Heart left ventricle (tissue), 16 donors: ENCODE measurements around the gene CRYGN. TPM values are rescaled to one million over a fixed set of nuclear protein-coding genes. Genes with fewer than 3 reads are reported as not detected.
A peak's percentile ranks its signal among the peaks of the same experiment; 100 is the strongest.

Experiments
- ATAC-seq, 4 donors: fragments of 200-7000 bp; cut with Tn5 transposase; one replicate each; pipeline ENCODE4 v1.9.1; 2020 to 2022; ENCODE audit warnings: moderate library complexity in 4 of 4, mild to moderate bottlenecking in 3 of 4, moderate number of reproducible peaks in 1 of 4
- DNase-seq, 5 donors: peaks; one replicate each; pipeline ENCODE4 v3.0.0-alpha.2; 2020
- H3K27ac ChIP-seq, 12 donors: fragments of 200-600 bp; sonication (generic) in 4 of 12; one replicate each; pipeline versions ENCODE4 v1.5.0 to v1.8.0; 2016 to 2022; ENCODE audit warnings: mild to moderate bottlenecking in 2 of 12
- H3K27me3 ChIP-seq, 9 donors: fragments of 200-600 bp; sonication (generic) in 2 of 9; one replicate each; pipeline versions ENCODE4 v1.5.1 to v1.8.0; 2016 to 2022; ENCODE audit warnings: mild to moderate bottlenecking in 3 of 9
- H3K36me3 ChIP-seq, 9 donors: fragments of 200-600 bp; sonication (generic) in 2 of 9; one replicate each; pipeline versions ENCODE4 v1.5.0 to v1.8.0; 2018 to 2022; ENCODE audit warnings: mild to moderate bottlenecking in 2 of 9
- H3K4me1 ChIP-seq, 12 donors: fragments of 200-600 bp; sonication (generic) in 4 of 12; one replicate each; pipeline versions ENCODE4 v1.5.0 to v1.8.0; 2016 to 2022; ENCODE audit warnings: mild to moderate bottlenecking in 3 of 12
- H3K4me3 ChIP-seq, 12 donors: fragments of 200-600 bp; sonication (generic) in 4 of 12; one replicate each; pipeline versions ENCODE4 v1.5.0 to v1.8.0; 2017 to 2022; ENCODE audit warnings: mild to moderate bottlenecking in 9 of 12, moderate library complexity in 4 of 12
- H3K9me3 ChIP-seq, 12 donors: fragments of 200-600 bp; sonication (generic) in 4 of 12; one replicate each; pipeline versions ENCODE4 v1.5.0 to v1.8.0; 2016 to 2022; ENCODE audit warnings: mild to moderate bottlenecking in 1 of 12
- POLR2A ChIP-seq, 2 donors: fragments of 450-650 bp; IDR thresholded peaks; one replicate each; pipeline ENCODE4 v1.6.1; 2017; ENCODE audit warnings: antibody characterized with exemption in 2 of 2, mild to moderate bottlenecking in 2 of 2, moderate library complexity in 2 of 2
- WGBS, 4 donors: extraction: QIAGEN DNeasy Blood & Tissue Kit in 2 of 4; methylation state at CpG; one replicate each; pipeline versions ENCODE4 v1.1.5 to v1.1.7; 2013 to 2018; 5-methylcytosine and 5-hydroxymethylcytosine counted together
- intact Hi-C, 10 donors: fragments of 100-400 bp; cut with DNase I; formaldehyde crosslinking; loops; one replicate each; pipeline versions ENCODE4 v1.11.1 to v1.14.2; 2022
- polyA plus RNA-seq, 2 donors: library from polyadenylated mRNA; stranded (reverse); fragments of 200-250 nt; gene quantifications; one replicate each; pipeline ENCODE4 v1.2.3, GENCODE V29; 2013
- total RNA-seq, 9 donors: library from RNA; depleted of rRNA in 2 of 9; stranded (reverse); fragments of >200 nt in 2 of 9; fragmentation: NEBNext Ultra II Directional in 3 of 9; extraction: Animal tissue kit (Norgen Biotek cat#: 25700) in 3 of 9; gene quantifications; one replicate each; pipeline versions ENCODE4 v1.1.0 to v1.2.4, GENCODE V29; 2016 to 2023
- TF ChIP-seq, protein P1 (sequence below), 12 donors: fragments of 200-600 bp; sonication (generic) in 4 of 12; IDR thresholded peaks; one replicate each; pipeline versions ENCODE4 v1.5.0 to v1.8.0; 2018 to 2022; ENCODE audit warnings: antibody characterized with exemption in 12 of 12, mild to moderate bottlenecking in 5 of 12
- donor health status: ischemic (EF 13 %, LVEDD 7.1; RV severe dilation, severe dysfunction).
- donor health status: healthy with polysubstance abuse.
- donor health status: DM: no; HTN: yes; CAD: no.
- donor health status: DM: no; HTN: no; CAD: no.
- donor health status: ischemic (EF 25% LVEDD 6.9; RV normal size, moderate dysfunction).
- donor health status: ischemic (EF 25% LVEDD 5.7; RV mildly dilated, moderate dysfunction).
- donor health status: healthy.
- donor health status: DM: yes; HTN: yes; CAD: no.
- donor health status: ischemic (EF 35%, LVEDD 5.7; RV mildly dilated, moderate dysfunction).
- donor health status: nonischemic (EF 11% LVEDD 7.7; RV severe dilation, severe dysfunction).
- donor health status: DM: yes; HTN: yes; CAD: no.
- donor health status: PGD.
- donor health status: ischemic (EF 29% LVEDD 5.4; RV normal size, mild dysfunction).
- donor health status: nonischemic (EF 23%, LVEDD 6.1; RV moderate dilation, normal function).

CRYGN gene
- total and polyA plus RNA-seq, 11 donors, result 0.50 to 0.52 TPM; not detected in 9

DNA sequence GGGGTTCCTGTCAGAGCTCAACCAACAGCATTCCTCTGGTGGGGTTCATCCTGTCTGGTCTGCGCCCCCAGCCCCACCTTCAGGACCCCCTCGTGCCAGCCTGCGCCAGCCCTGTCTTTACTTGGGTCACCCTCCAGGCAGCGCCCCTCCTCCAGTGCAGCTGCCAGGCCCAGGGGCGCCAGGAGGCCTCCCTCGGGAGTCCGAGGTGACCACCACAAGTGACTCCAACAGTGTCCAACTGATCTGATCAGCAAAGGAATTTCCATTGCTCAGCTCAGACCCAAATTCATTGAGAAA lies 40.7 kb downstream of the CRYGN start:
- Histone ChIP-seq H3K4me1 (peaks cover 0 to 11% (median 0%) of the 10 kb centered on the region in 12 donors), H3K36me3 (no peaks in the 10 kb centered on the region), H3K27ac (no peak overlapping the region), H3K4me3 (no peak overlapping the region), H3K27me3 (peaks cover 0 to 13% (median 0%) of the 10 kb centered on the region in 9 donors), H3K9me3 (no peaks in the 10 kb centered on the region)
- 88 to 95% (median 91%) methylated on average over 7 of the region's 7 CpGs for WGBS, 4 donors
- no peak for ATAC-seq
- TF ChIP-seq, protein P1, sequence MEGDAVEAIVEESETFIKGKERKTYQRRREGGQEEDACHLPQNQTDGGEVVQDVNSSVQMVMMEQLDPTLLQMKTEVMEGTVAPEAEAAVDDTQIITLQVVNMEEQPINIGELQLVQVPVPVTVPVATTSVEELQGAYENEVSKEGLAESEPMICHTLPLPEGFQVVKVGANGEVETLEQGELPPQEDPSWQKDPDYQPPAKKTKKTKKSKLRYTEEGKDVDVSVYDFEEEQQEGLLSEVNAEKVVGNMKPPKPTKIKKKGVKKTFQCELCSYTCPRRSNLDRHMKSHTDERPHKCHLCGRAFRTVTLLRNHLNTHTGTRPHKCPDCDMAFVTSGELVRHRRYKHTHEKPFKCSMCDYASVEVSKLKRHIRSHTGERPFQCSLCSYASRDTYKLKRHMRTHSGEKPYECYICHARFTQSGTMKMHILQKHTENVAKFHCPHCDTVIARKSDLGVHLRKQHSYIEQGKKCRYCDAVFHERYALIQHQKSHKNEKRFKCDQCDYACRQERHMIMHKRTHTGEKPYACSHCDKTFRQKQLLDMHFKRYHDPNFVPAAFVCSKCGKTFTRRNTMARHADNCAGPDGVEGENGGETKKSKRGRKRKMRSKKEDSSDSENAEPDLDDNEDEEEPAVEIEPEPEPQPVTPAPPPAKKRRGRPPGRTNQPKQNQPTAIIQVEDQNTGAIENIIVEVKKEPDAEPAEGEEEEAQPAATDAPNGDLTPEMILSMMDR (IDR thresholded peaks at IDR 0.05), result no peak
- no peak for TF ChIP-seq POLR2A (IDR thresholded peaks at IDR 0.05)
- no peak for DNase-seq
- intact Hi-C loops, result no loop called here

DNA sequence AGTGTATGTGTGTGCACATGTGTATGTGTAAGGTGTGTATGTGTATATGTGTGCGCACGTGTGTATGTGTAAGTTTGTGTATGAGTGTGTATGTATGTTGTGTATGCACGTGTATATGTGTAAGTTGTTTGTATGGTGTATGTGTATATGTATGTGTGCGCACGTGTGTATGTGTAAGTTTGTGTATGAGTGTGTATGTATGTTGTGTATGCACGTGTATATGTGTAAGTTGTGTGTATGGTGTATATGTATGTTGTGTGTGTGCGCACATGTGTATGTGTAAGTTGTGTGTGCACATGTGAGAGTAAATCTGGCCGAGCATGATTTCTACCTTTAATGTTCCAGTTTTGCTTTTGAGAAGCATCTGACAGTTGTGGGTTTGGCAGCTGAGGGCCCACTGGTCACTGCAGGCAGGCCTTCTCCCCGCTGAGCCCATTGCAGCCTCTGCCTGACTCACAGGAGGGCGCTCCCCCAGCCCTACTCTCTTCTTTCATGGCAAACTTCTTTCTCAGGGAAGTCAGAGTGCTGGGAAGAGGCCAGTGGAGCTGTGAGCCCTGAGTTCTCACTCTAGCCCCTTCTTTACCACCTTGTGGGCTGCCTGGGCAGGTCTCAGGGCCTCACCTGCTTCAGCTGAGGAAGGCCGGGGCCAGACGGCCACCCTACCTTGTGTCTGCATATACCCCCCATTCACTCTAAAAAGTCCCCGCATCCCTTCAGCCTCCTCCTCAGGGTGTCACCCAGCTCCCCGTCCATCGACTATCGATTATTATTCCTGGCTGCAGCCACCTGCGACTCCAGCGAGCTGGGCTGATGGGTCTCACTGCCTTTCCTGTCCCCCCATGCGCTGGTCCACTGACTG lies 41.3 kb downstream of the CRYGN start:
- H3K9me3 ChIP-seq, result no peaks in the 10 kb centered on the region
- DNase-seq (no peak), ATAC-seq (no peak)
- TF ChIP-seq, protein P1 (IDR thresholded peaks at IDR 0.05), result no peak
- no peak for TF ChIP-seq POLR2A (IDR thresholded peaks at IDR 0.05)
- peaks cover 0 to 17% (median 0%) of the 10 kb centered on the region in 9 donors for H3K27me3 ChIP-seq
- 91 to 94% (median 92%) methylated on average over 19 of the region's 19 CpGs for WGBS, 4 donors
- no peak overlapping the region for H3K4me3 ChIP-seq
- H3K4me1 ChIP-seq, result peaks cover 0 to 5% (median 0%) of the 10 kb centered on the region in 12 donors
- no peak overlapping the region for H3K27ac ChIP-seq
- intact Hi-C loops, result no loop called here
- H3K36me3 ChIP-seq, result no peaks in the 10 kb centered on the region

DNA sequence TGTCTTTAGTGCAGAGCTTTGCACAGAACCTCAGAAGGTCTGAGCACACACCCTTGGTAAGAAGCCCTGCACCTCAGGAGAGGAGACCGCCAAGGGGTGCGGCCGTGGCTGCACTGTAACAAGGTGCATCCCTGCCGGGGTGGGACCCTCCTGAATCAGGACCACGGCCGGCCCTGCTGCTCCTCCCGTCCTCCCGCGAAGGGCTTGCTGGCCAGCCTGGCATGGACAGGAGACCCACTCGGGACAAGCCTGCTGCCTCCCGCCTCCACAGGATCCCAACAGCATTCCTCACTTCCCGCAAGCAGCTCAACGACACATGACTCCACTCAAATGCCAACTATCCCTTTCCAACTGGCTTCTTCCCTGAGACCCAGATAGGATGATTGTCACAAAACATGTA lies 42.9 kb downstream of the CRYGN start:
- Histone ChIP-seq H3K27me3 (peaks cover 0 to 29% (median 0%) of the 10 kb centered on the region in 9 donors), H3K4me3 (no peak overlapping the region), H3K36me3 (no peaks in the 10 kb centered on the region), H3K27ac (no peak overlapping the region), H3K4me1 (no peaks in the 10 kb centered on the region), H3K9me3 (no peaks in the 10 kb centered on the region)
- 89 to 93% (median 91%) methylated on average over 10 to 13 of the region's 13 CpGs for WGBS, 4 donors
- no peak for TF ChIP-seq POLR2A (IDR thresholded peaks at IDR 0.05)
- TF ChIP-seq, protein P1 (IDR thresholded peaks at IDR 0.05), result no peak
- DNase-seq (no peak), ATAC-seq (peak in 1 of 4 donors; percentile 37)
- intact Hi-C loops, result no loop called here

DNA sequence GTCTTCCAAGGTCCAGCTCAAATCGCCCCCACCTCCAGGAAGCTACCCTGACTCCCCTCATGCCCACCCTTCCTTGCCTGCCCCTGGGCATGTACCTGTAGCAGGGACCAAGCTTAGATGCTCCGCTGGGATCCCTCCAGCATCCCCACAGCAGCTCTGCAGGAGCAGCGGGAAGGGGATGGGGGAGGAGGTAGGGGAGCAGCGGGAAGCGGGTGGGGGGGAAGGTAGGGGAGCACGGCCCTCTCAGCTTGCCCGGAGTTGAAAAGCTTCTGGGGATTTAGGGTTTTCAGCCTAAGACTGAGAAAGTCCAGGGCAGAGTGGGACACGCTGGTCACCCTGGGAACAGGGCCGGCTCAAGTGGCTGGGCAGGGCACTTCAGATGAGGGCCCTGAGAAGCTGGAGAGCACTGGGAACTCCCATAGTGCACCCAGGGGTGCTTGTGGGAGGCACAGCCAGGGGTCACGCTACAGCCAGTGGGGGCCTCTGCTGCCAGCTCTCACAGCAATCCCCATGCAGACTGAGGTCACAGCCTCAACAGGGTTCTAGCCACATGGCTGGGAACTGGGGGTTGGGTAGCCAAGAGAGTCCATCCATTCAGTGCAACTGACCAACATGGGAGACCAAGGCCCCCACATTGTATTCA lies 43.5 kb downstream of the CRYGN start:
- WGBS, 4 donors, result 87 to 91% (median 89%) methylated on average over 9 to 10 of the region's 10 CpGs
- Histone ChIP-seq H3K27ac (no peak overlapping the region), H3K36me3 (no peaks in the 10 kb centered on the region), H3K27me3 (peaks cover 0 to 29% (median 0%) of the 10 kb centered on the region in 9 donors), H3K4me1 (no peaks in the 10 kb centered on the region), H3K4me3 (no peak overlapping the region), H3K9me3 (no peaks in the 10 kb centered on the region)
- TF ChIP-seq, protein P1 (IDR thresholded peaks at IDR 0.05), result no peak
- no peak for TF ChIP-seq POLR2A (IDR thresholded peaks at IDR 0.05)
- DNase-seq (no peak), ATAC-seq (no peak)
- intact Hi-C loops, result no loop called here
